22Rv1 (cell line): ENCODE results near the gene INPP5J.

Experiments
- ZFX ChIP-seq: fragments of 450-650 bp; IDR thresholded peaks from 2 replicates; pipeline ENCODE4 v1.6.1; 2017; ENCODE audit warnings: antibody characterized with exemption, borderline replicate concordance
- TF ChIP-seq, protein P1 (sequence below): fragments of 450-650 bp; IDR thresholded peaks from 2 replicates; pipeline ENCODE4 v1.5.1; 2017; ENCODE audit warnings: mild to moderate bottlenecking

DNA sequence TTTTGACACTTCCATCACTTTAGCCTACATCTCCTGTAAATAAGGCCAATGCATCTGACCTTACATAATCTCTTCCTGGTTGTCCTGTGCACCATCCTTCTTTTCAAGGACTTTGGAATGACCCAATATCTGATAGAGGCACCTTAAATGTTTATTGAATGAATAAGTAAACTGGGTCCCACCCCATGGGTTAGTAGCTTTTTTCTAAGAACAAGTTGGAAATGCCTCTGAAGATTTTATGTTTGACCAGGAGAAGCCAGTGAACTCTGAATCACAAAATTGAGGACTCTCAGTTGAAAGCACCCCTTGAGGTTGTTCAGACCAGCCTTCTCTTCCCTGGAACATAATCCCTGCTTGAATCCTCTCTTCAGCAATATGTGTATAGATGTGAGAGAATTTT is 38.6 kb downstream of the INPP5J start:
- TF ChIP-seq, protein P1, sequence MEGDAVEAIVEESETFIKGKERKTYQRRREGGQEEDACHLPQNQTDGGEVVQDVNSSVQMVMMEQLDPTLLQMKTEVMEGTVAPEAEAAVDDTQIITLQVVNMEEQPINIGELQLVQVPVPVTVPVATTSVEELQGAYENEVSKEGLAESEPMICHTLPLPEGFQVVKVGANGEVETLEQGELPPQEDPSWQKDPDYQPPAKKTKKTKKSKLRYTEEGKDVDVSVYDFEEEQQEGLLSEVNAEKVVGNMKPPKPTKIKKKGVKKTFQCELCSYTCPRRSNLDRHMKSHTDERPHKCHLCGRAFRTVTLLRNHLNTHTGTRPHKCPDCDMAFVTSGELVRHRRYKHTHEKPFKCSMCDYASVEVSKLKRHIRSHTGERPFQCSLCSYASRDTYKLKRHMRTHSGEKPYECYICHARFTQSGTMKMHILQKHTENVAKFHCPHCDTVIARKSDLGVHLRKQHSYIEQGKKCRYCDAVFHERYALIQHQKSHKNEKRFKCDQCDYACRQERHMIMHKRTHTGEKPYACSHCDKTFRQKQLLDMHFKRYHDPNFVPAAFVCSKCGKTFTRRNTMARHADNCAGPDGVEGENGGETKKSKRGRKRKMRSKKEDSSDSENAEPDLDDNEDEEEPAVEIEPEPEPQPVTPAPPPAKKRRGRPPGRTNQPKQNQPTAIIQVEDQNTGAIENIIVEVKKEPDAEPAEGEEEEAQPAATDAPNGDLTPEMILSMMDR, result no peak
- no peak for TF ChIP-seq ZFX
